Measurements from ENCODE around the gene SERPINB6.
"Not testable (repeated sequence)": the region's sequence is repeated elsewhere in the genome, so short reads cannot be mapped to it uniquely, and the experiment has no call there.

SERPINB6 gene

GRCh38 chr6:2953098-2953497, 18.3 kb downstream of the SERPINB6 start:
- no peak for DNase-seq

- DNase-seq = peak; percentile 81
Observed at GRCh38 chr6:2952557-2953095, 18.7 kb downstream of the SERPINB6 start.

- DNase-seq = peak; percentile 50
Observed at GRCh38 chr6:2951728-2952127, 19.6 kb downstream of the SERPINB6 start.

GRCh38 chr6:2950713-2951112, 20.7 kb downstream of the SERPINB6 start:
- peak; percentile 33 for DNase-seq

GRCh38 chr6:2949536-2950083, 21.8 kb downstream of the SERPINB6 start:
- peak; percentile 33 for DNase-seq

- peak; percentile 30 for DNase-seq
Observed at GRCh38 chr6:2949121-2949520, 22.2 kb downstream of the SERPINB6 start.

- DNase-seq = peak; percentile 45
Observed at GRCh38 chr6:2948228-2949025, 22.9 kb downstream of the SERPINB6 start.

- DNase-seq = no peak
Observed at GRCh38 chr6:2947445-2947844, 23.9 kb downstream of the SERPINB6 start.

GRCh38 chr6:2945153-2945452, 26.3 kb downstream of the SERPINB6 start:
- DNase-seq = no peak

- peak; percentile 17 for DNase-seq
Observed at GRCh38 chr6:2944405-2945152, 26.8 kb downstream of the SERPINB6 start.

GRCh38 chr6:2943564-2943955, 27.8 kb downstream of the SERPINB6 start:
- DNase-seq = peak; percentile 56

- peak; percentile 58 for DNase-seq
Observed at GRCh38 chr6:2942914-2943563, 28.3 kb downstream of the SERPINB6 start.

GRCh38 chr6:2942116-2942515, 29.3 kb downstream of the SERPINB6 start:
- DNase-seq = not testable (repeated sequence)

GRCh38 chr6:2940851-2941250, 30.5 kb downstream of the SERPINB6 start:
- DNase-seq = peak; percentile 56

GRCh38 chr6:2940010-2940850, 31.1 kb downstream of the SERPINB6 start:
- DNase-seq = peak; percentile 81

- DNase-seq = no peak
Observed at GRCh38 chr6:2939315-2940009, 31.9 kb downstream of the SERPINB6 start.

- peak; percentile 43 for DNase-seq
Observed at GRCh38 chr6:2938632-2939083, 32.7 kb downstream of the SERPINB6 start.

GRCh38 chr6:2938004-2938631, 33.2 kb downstream of the SERPINB6 start:
- DNase-seq = peak; percentile 53

GRCh38 chr6:2937627-2938003, 33.8 kb downstream of the SERPINB6 start:
- no peak for DNase-seq

- DNase-seq = peak; percentile 53
Observed at GRCh38 chr6:2935566-2936291, 35.6 kb downstream of the SERPINB6 start.

Data from activated CD8-positive, alpha-beta memory T cell treated with anti-CD3 and anti-CD28 coated beads for 24 hours (primary cell).